Lower leg skin (tissue), 3 donors: ENCODE data around the gene HDLBP.

Experiments
- CTCF ChIP-seq, 3 donors: fragments of 450-650 bp; IDR thresholded peaks; one replicate each; pipeline ENCODE4 v1.5.1; 2016; ENCODE audit warnings: antibody characterized with exemption in 3 of 3, mild to moderate bottlenecking in 3 of 3, moderate library complexity in 2 of 3
- POLR2A ChIP-seq, 2 donors: fragments of 450-650 bp; IDR thresholded peaks; one replicate each; pipeline ENCODE4 v1.6.1; 2016 to 2017; ENCODE audit warnings: antibody characterized with exemption in 2 of 2, mild to moderate bottlenecking in 1 of 2, moderate library complexity in 1 of 2

- TF ChIP-seq CTCF (IDR thresholded peaks at IDR 0.05) (no peak), POLR2A (IDR thresholded peaks at IDR 0.05) (no peak)
Observed at GRCh38 chr2:241225545-241225944, 89.9 kb downstream of the HDLBP start.
